Activated B cell treated with CpG ODN at 0.5 μM for 24 hours (primary cell): ENCODE data around the gene NAA25. TPM values are rescaled to one million over a fixed set of nuclear protein-coding genes. Genes with fewer than 3 reads are reported as not detected.
"Not testable (repeated sequence)": the region's sequence is repeated elsewhere in the genome, so short reads cannot be mapped to it uniquely, and the experiment has no call there.

Experiments used
- ATAC-seq: fragments of 200-7000 bp; cut with Tn5 transposase; one replicate; pipeline ENCODE4 v1.10.0; 2021; ENCODE audit warnings: low read depth, mild to moderate bottlenecking, moderate library complexity
- CTCF ChIA-PET: fragments of 350-600 bp; sonication (Branson Sonifier 250); formaldehyde crosslinking; loops from one replicate; lab custom pipeline; 2021; ENCODE audit warnings: antibody characterized with exemption; lab: Charles Lee
- POLR2A ChIA-PET: fragments of 350-600 bp; sonication (Branson Sonifier 250); formaldehyde crosslinking; loops from one replicate; lab custom pipeline; 2021; ENCODE audit warnings: antibody characterized with exemption; lab: Charles Lee
- DNase-seq: peaks from one replicate; pipeline ENCODE4 v3.0.0; 2022
- H3K27ac Mint-ChIP-seq: one replicate; pipeline ENCODE4 v1.8.0; 2020; ENCODE audit warnings: mixed read lengths
- H3K27me3 Mint-ChIP-seq: one replicate; pipeline ENCODE4 v1.8.0; 2021; ENCODE audit warnings: mixed read lengths
- H3K36me3 Mint-ChIP-seq: one replicate; pipeline ENCODE4 v1.8.0; 2021; ENCODE audit warnings: low read depth, mixed read lengths
- H3K4me1 Mint-ChIP-seq: one replicate; pipeline ENCODE4 v1.8.0; 2021; ENCODE audit warnings: mixed read lengths
- H3K4me3 Mint-ChIP-seq: one replicate; pipeline ENCODE4 v1.8.0; 2020; ENCODE audit warnings: mild to moderate bottlenecking, mixed read lengths
- H3K9me3 Mint-ChIP-seq: one replicate; pipeline ENCODE4 v1.8.0; 2020; ENCODE audit warnings: mixed read lengths
- CTCF ChIP-seq: fragments of 200-600 bp; IDR thresholded peaks from one replicate; pipeline ENCODE4 v1.8.0; 2022; ENCODE audit warnings: antibody characterized with exemption, mild to moderate bottlenecking
- intact Hi-C: fragments of 100-400 bp; cut with micrococcal nuclease; formaldehyde crosslinking; loops from one replicate; pipeline ENCODE4 v1.15.1; 2024
- total RNA-seq: library from RNA; stranded (reverse); gene quantifications from 2 replicates; pipeline ENCODE4 v1.2.3, GENCODE V29; 2022

NAA25 gene
- total RNA-seq, 1 donor from 2014 or later, result 52.7 TPM

- peaks cover 76% of the 10 kb centered on the region for H3K36me3 Mint-ChIP-seq
- ChIA-PET CTCF (no interaction called here), POLR2A (no interaction called here)
- TF ChIP-seq CTCF, result no peak
- H3K4me3 Mint-ChIP-seq, result no peak overlapping the region
- H3K27me3 Mint-ChIP-seq, result no peaks in the 10 kb centered on the region
- no peaks in the 10 kb centered on the region for H3K9me3 Mint-ChIP-seq
- DNase-seq, result no peak
- intact Hi-C loops, result no loop called here
- H3K4me1 Mint-ChIP-seq, result no peaks in the 10 kb centered on the region
- no peak for ATAC-seq
- no peak overlapping the region for H3K27ac Mint-ChIP-seq
Measured at GRCh38 chr12:112061137-112061536, 47.4 kb downstream of the NAA25 start.

GRCh38 chr12:112049351-112049750, 59.2 kb downstream of the NAA25 start:
- Mint-ChIP-seq H3K36me3 (peaks cover 79% of the 10 kb centered on the region), H3K4me1 (peaks cover 12% of the 10 kb centered on the region), H3K9me3 (no peaks in the 10 kb centered on the region), H3K27ac (no peak overlapping the region), H3K4me3 (no peak overlapping the region), H3K27me3 (no peaks in the 10 kb centered on the region)
- DNase-seq (no peak), ATAC-seq (no peak)
- POLR2A ChIA-PET, result interaction anchor here (1.2 kb wide), 1 partner anchor 29 kb away, joined by 3 read pairs; no protein-coding TSS in a partner anchor
- CTCF ChIA-PET, result no interaction called here
- intact Hi-C loops, result no loop called here
- no peak for TF ChIP-seq CTCF

DNA sequence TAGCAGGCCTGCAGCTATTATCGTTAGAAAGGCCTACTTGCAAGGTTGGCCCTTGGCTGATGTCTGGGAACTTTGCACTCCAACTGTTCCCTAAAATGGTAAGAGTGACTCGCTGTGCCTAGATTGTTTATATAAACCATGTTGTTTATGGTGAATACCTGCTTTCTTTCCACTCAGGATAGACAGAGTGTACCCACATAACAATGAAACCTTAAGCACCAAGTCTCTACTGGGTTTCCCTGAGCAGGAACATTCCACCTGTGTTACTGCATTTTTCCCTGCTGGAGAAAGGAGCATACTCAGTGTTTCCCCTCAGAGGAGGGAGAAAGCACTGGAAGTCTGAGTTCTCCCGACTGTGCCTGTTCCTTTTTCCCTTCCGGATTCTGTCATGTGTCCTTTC, 62.6 kb downstream of the NAA25 start:
- no peak for TF ChIP-seq CTCF
- no peak overlapping the region for H3K27ac Mint-ChIP-seq
- peaks cover 11% of the 10 kb centered on the region for H3K4me1 Mint-ChIP-seq
- H3K36me3 Mint-ChIP-seq, result peaks cover 73% of the 10 kb centered on the region
- POLR2A ChIA-PET, result no interaction called here
- no peaks in the 10 kb centered on the region for H3K27me3 Mint-ChIP-seq
- no peaks in the 10 kb centered on the region for H3K9me3 Mint-ChIP-seq
- DNase-seq, result no peak
- intact Hi-C loops, result no loop called here
- ATAC-seq, result no peak
- CTCF ChIA-PET, result no interaction called here
- no peak overlapping the region for H3K4me3 Mint-ChIP-seq

DNA sequence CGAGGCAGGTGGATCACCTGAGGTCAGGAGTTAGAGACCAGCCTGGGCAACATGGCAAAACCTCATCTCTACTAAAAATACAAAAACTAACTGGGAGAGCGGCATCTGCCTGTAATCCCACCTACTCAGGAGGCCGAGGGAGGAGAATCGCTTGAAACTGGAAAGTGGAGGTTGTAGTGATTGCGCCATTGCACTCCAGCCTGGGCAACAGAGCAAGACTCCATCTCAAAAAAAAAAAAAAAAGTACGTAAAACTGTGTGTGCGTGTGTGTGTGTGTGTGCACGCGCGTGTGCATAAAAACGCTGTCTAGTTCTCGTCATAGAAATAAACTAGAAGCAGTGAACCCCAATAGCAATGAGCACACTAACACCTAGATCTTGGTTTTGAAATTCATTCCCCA, 72.0 kb downstream of the NAA25 start:
- H3K4me3 Mint-ChIP-seq, CTCF ChIA-PET, H3K27me3 Mint-ChIP-seq, H3K9me3 Mint-ChIP-seq, H3K4me1 Mint-ChIP-seq, H3K27ac Mint-ChIP-seq, intact Hi-C loops, ATAC-seq, DNase-seq: not testable (repeated sequence)
- POLR2A ChIA-PET, result interaction anchor here (0.6 kb wide), 1 partner anchor 24 kb away, joined by 3 read pairs; the partner anchor contains the start of gene TMEM116
- peaks cover 77% of the 10 kb centered on the region for H3K36me3 Mint-ChIP-seq

GRCh38 chr12:112035219-112035785, 73.3 kb downstream of the NAA25 start:
- Mint-ChIP-seq H3K9me3 (no peaks in the 10 kb centered on the region), H3K27ac (no peak overlapping the region), H3K4me3 (no peak overlapping the region), H3K4me1 (no peaks in the 10 kb centered on the region), H3K36me3 (peaks cover 82% of the 10 kb centered on the region), H3K27me3 (no peaks in the 10 kb centered on the region)
- ATAC-seq, result no peak
- DNase-seq, result no peak
- ChIA-PET POLR2A (no interaction called here), CTCF (interaction anchor here (1.0 kb wide), 1 partner anchor 90 kb away, joined by 3 read pairs; no protein-coding TSS in a partner anchor)
- no peak for TF ChIP-seq CTCF
- intact Hi-C loops, result no loop called here

GRCh38 chr12:112032292-112032691, 76.3 kb downstream of the NAA25 start:
- intact Hi-C loops, result no loop called here
- Mint-ChIP-seq H3K27me3 (no peaks in the 10 kb centered on the region), H3K27ac (no peak overlapping the region), H3K4me1 (peaks cover 6% of the 10 kb centered on the region), H3K9me3 (no peaks in the 10 kb centered on the region), H3K36me3 (peaks cover 73% of the 10 kb centered on the region), H3K4me3 (no peak overlapping the region)
- ATAC-seq (no peak), DNase-seq (no peak)
- TF ChIP-seq CTCF, result no peak
- POLR2A ChIA-PET, result no interaction called here
- CTCF ChIA-PET, result no interaction called here
